Karpas-422 (cell line): ENCODE data around the gene HUNK. TPM values are rescaled to one million over a fixed set of nuclear protein-coding genes. Genes with fewer than 3 reads are reported as not detected.

Experiments
- DNase-seq: peaks from one replicate; pipeline ENCODE4 v3.0.0-alpha.2; 2015
- H2AFZ ChIP-seq: fragments of 200-600 bp; sonication (generic); 2 replicates; pipeline ENCODE4 v1.6.1; 2014; ENCODE audit warnings: antibody characterized with exemption, low read length, mixed read lengths
- H3K27ac ChIP-seq: fragments of 200-600 bp; sonication (generic); 2 replicates; pipeline ENCODE4 v1.5.1; 2014; ENCODE audit warnings: mild to moderate bottlenecking, low read length, moderate library complexity
- H3K27me3 ChIP-seq: fragments of 200-600 bp; sonication (generic); 2 replicates; pipeline ENCODE4 v1.6.1; 2014; ENCODE audit warnings: low read length, mixed read lengths
- H3K36me3 ChIP-seq: fragments of 200-600 bp; sonication (generic); 2 replicates; pipeline ENCODE4 v1.6.1; 2014; ENCODE audit warnings: low read length, mixed read lengths; ENCODE audit not compliant: insufficient read depth
- H3K4me1 ChIP-seq: fragments of 200-600 bp; sonication (generic); 2 replicates; pipeline ENCODE4 v1.6.1; 2014; ENCODE audit warnings: mild to moderate bottlenecking, low read length, mixed read lengths
- H3K4me2 ChIP-seq: fragments of 200-600 bp; sonication (generic); 2 replicates; pipeline ENCODE4 v1.6.1; 2014; ENCODE audit warnings: low read length, low read depth, mild to moderate bottlenecking; ENCODE audit not compliant: poor library complexity, severe bottlenecking
- H3K4me3 ChIP-seq: fragments of 200-600 bp; sonication (generic); 2 replicates; pipeline ENCODE4 v1.5.1; 2014; ENCODE audit warnings: mild to moderate bottlenecking, antibody characterized with exemption, low read length, mixed read lengths
- H3K79me2 ChIP-seq: fragments of 200-600 bp; sonication (generic); 2 replicates; pipeline ENCODE4 v1.6.1; 2014; ENCODE audit warnings: mild to moderate bottlenecking, low read length, mixed read lengths
- H3K9ac ChIP-seq: fragments of 200-600 bp; sonication (generic); 2 replicates; pipeline ENCODE4 v1.6.0; 2014; ENCODE audit warnings: low read length
- H3K9me2 ChIP-seq: fragments of 200-600 bp; sonication (generic), shearing (Covaris generic); replicated peaks from 2 replicates; pipeline ENCODE4 v1.6.0; 2014; ENCODE audit warnings: mild to moderate bottlenecking, low read length, moderate library complexity; ENCODE audit not compliant: insufficient read depth
- H3K9me3 ChIP-seq: fragments of 300-700, 200-600 bp; sonication (generic); 2 replicates; pipeline ENCODE4 v1.6.1; 2014; ENCODE audit warnings: low read length, mixed read lengths
- H4K20me1 ChIP-seq: fragments of 200-600 bp; sonication (generic); 2 replicates; pipeline ENCODE4 v1.6.1; 2014; ENCODE audit warnings: mild to moderate bottlenecking, antibody characterized with exemption, low read length, low read depth; ENCODE audit not compliant: insufficient read depth
- total RNA-seq: library from RNA; depleted of rRNA; stranded (reverse); fragments of >200 nt; shearing (Covaris generic); gene quantifications from 2 replicates; pipeline ENCODE4 v1.2.3, GENCODE V29; 2014; ENCODE audit warnings: low replicate concordance

HUNK gene
- total RNA-seq, 1 experiment from 2014 or later = not detected

GRCh38 chr21:31999810-32000468 lies 127.1 kb downstream of the HUNK start:
- Histone ChIP-seq H3K4me3 (no peak overlapping the region), H3K36me3 (no peaks in the 10 kb centered on the region), H3K27ac (no peak overlapping the region), H3K79me2 (no peaks in the 10 kb centered on the region), H3K4me1 (no peaks in the 10 kb centered on the region), H3K4me2 (no peak overlapping the region), H2AFZ (no peak overlapping the region), H3K27me3 (no peaks in the 10 kb centered on the region), H4K20me1 (no peaks in the 10 kb centered on the region), H3K9ac (no peak overlapping the region), H3K9me3 (no peaks in the 10 kb centered on the region), H3K9me2 (no peaks in the 10 kb centered on the region)
- no peak for DNase-seq

- H3K36me3 ChIP-seq = no peaks in the 10 kb centered on the region
- H3K4me1 ChIP-seq = no peaks in the 10 kb centered on the region
- no peak overlapping the region for H2AFZ ChIP-seq
- H3K9me3 ChIP-seq = no peaks in the 10 kb centered on the region
- no peaks in the 10 kb centered on the region for H3K79me2 ChIP-seq
- no peaks in the 10 kb centered on the region for H3K9me2 ChIP-seq
- no peak overlapping the region for H3K9ac ChIP-seq
- H3K27ac ChIP-seq = no peak overlapping the region
- no peaks in the 10 kb centered on the region for H4K20me1 ChIP-seq
- H3K27me3 ChIP-seq = no peaks in the 10 kb centered on the region
- DNase-seq = no peak
- H3K4me3 ChIP-seq = no peak overlapping the region
- H3K4me2 ChIP-seq = no peak overlapping the region
Observed at GRCh38 chr21:32001390-32001789, 128.6 kb downstream of the HUNK start.

- DNase-seq = no peak
- no peak overlapping the region for H3K9ac ChIP-seq
- H3K27ac ChIP-seq = no peak overlapping the region
- no peaks in the 10 kb centered on the region for H3K27me3 ChIP-seq
- no peaks in the 10 kb centered on the region for H3K4me1 ChIP-seq
- no peak overlapping the region for H3K4me3 ChIP-seq
- no peaks in the 10 kb centered on the region for H3K79me2 ChIP-seq
- H3K36me3 ChIP-seq = no peaks in the 10 kb centered on the region
- no peak overlapping the region for H3K4me2 ChIP-seq
- H3K9me3 ChIP-seq = no peaks in the 10 kb centered on the region
- H3K9me2 ChIP-seq = no peaks in the 10 kb centered on the region; the same call in 1 of the 2 replicates
- H2AFZ ChIP-seq = no peak overlapping the region
- no peaks in the 10 kb centered on the region for H4K20me1 ChIP-seq
Observed at GRCh38 chr21:32003411-32003810, 130.6 kb downstream of the HUNK start.

- Histone ChIP-seq H3K4me3 (no peak overlapping the region), H3K27me3 (no peaks in the 10 kb centered on the region), H3K9me2 (no peaks in the 10 kb centered on the region; the same call in 1 of the 2 replicates), H3K27ac (no peak overlapping the region), H3K9me3 (no peaks in the 10 kb centered on the region), H3K4me2 (no peak overlapping the region), H3K79me2 (no peaks in the 10 kb centered on the region), H4K20me1 (no peaks in the 10 kb centered on the region), H3K4me1 (no peaks in the 10 kb centered on the region), H3K36me3 (no peaks in the 10 kb centered on the region), H2AFZ (no peak overlapping the region), H3K9ac (no peak overlapping the region)
- DNase-seq = no peak
Observed at GRCh38 chr21:32004291-32004690, 131.5 kb downstream of the HUNK start.

- H3K4me1 ChIP-seq = no peaks in the 10 kb centered on the region
- no peaks in the 10 kb centered on the region for H3K9me3 ChIP-seq
- no peak for DNase-seq
- no peaks in the 10 kb centered on the region; the same call in 1 of the 2 replicates for H3K9me2 ChIP-seq
- no peak overlapping the region for H3K4me2 ChIP-seq
- no peaks in the 10 kb centered on the region for H3K27me3 ChIP-seq
- H3K36me3 ChIP-seq = no peaks in the 10 kb centered on the region
- H3K27ac ChIP-seq = no peak overlapping the region
- no peak overlapping the region for H3K9ac ChIP-seq
- no peaks in the 10 kb centered on the region for H3K79me2 ChIP-seq
- no peak overlapping the region for H3K4me3 ChIP-seq
- H4K20me1 ChIP-seq = no peaks in the 10 kb centered on the region
- H2AFZ ChIP-seq = no peak overlapping the region
Observed at GRCh38 chr21:32007456-32007855, 134.6 kb downstream of the HUNK start.

GRCh38 chr21:32008714-32009113 lies 135.9 kb downstream of the HUNK start:
- no peak overlapping the region for H3K9ac ChIP-seq
- DNase-seq = no peak
- no peaks in the 10 kb centered on the region for H3K27me3 ChIP-seq
- no peaks in the 10 kb centered on the region for H4K20me1 ChIP-seq
- H3K4me2 ChIP-seq = no peak overlapping the region
- H3K79me2 ChIP-seq = no peaks in the 10 kb centered on the region
- no peaks in the 10 kb centered on the region; the same call in 1 of the 2 replicates for H3K9me2 ChIP-seq
- no peak overlapping the region for H2AFZ ChIP-seq
- no peaks in the 10 kb centered on the region for H3K4me1 ChIP-seq
- no peak overlapping the region for H3K27ac ChIP-seq
- H3K4me3 ChIP-seq = no peak overlapping the region
- no peaks in the 10 kb centered on the region for H3K9me3 ChIP-seq
- H3K36me3 ChIP-seq = no peaks in the 10 kb centered on the region

GRCh38 chr21:32009263-32009662 lies 136.4 kb downstream of the HUNK start:
- Histone ChIP-seq H3K27ac (no peak overlapping the region), H3K4me3 (no peak overlapping the region), H3K9me2 (no peaks in the 10 kb centered on the region; the same call in 1 of the 2 replicates), H3K9me3 (no peaks in the 10 kb centered on the region), H3K4me1 (no peaks in the 10 kb centered on the region), H3K27me3 (no peaks in the 10 kb centered on the region), H2AFZ (no peak overlapping the region), H3K79me2 (no peaks in the 10 kb centered on the region), H3K4me2 (no peak overlapping the region), H4K20me1 (no peaks in the 10 kb centered on the region), H3K36me3 (no peaks in the 10 kb centered on the region), H3K9ac (no peak overlapping the region)
- no peak for DNase-seq

GRCh38 chr21:32015461-32016139 lies 142.8 kb downstream of the HUNK start:
- no peaks in the 10 kb centered on the region for H3K9me3 ChIP-seq
- H3K27ac ChIP-seq = no peak overlapping the region
- H3K4me2 ChIP-seq = no peak overlapping the region
- no peaks in the 10 kb centered on the region for H3K36me3 ChIP-seq
- H3K9me2 ChIP-seq = no peaks in the 10 kb centered on the region
- H3K4me1 ChIP-seq = peaks cover 7% of the 10 kb centered on the region
- H3K27me3 ChIP-seq = no peaks in the 10 kb centered on the region
- H3K4me3 ChIP-seq = no peak overlapping the region
- no peak overlapping the region for H3K9ac ChIP-seq
- DNase-seq = no peak
- no peaks in the 10 kb centered on the region for H3K79me2 ChIP-seq
- H4K20me1 ChIP-seq = no peaks in the 10 kb centered on the region
- no peak overlapping the region for H2AFZ ChIP-seq
